Measurements from ENCODE around the gene CD200R1.

DNA sequence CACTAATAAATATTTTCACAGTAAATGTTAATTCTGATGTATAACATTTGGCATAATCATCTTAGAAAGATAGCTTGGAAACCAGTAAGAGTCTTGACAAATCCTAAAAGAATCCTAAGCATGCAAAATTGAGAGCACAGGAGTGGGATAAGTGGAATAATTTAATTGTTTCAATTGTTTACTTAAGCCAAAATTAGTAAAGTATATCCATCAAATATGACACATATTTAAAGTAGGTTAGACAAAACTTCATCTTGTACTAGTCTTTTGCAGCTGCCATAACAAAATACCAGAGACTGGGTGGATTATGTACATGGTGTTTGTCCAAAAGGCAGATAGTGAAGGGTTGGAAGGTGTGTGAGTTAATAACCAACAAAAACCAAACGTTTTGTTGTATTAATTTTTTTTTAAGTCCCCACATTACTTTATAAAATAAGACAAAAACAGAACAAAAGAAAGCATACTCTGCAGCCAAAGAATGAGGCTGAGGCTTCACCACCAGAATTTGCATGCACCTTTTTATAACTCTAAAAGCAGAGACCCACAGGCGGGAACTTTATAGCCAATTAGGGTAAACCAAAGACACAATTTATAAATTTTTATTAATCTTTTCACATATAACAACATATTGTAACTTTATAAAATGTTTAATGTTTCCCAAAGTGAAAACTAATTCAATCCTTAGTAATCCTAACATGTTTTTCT is 86.4 kb downstream of the CD200R1 start:
- TF ChIP-seq CTCF (IDR thresholded peaks at IDR 0.05) (no peak), POLR2A (IDR thresholded peaks at IDR 0.05) (no peak)
